Glutamatergic neuron (in vitro differentiated cells): ENCODE measurements around the gene MAPK7. TPM values are rescaled to one million over a fixed set of nuclear protein-coding genes. Genes with fewer than 3 reads are reported as not detected.

Source experiments
- DNase-seq: peaks from one replicate; pipeline ENCODE4 v3.0.0; 2022
- H3K27ac Mint-ChIP-seq: one replicate; pipeline ENCODE4 v1.8.0; 2020; ENCODE audit warnings: mild to moderate bottlenecking, mixed read lengths, inconsistent platforms; ENCODE audit not compliant: unreplicated experiment
- H3K27me3 Mint-ChIP-seq: one replicate; pipeline ENCODE4 v1.8.0; 2020; ENCODE audit warnings: mild to moderate bottlenecking, moderate library complexity, mixed read lengths, inconsistent platforms; ENCODE audit not compliant: unreplicated experiment
- H3K36me3 Mint-ChIP-seq: one replicate; pipeline ENCODE4 v1.8.0; 2020; ENCODE audit warnings: mild to moderate bottlenecking, mixed read lengths, inconsistent platforms; ENCODE audit not compliant: unreplicated experiment
- H3K4me1 Mint-ChIP-seq: one replicate; pipeline ENCODE4 v1.8.0; 2020; ENCODE audit warnings: mild to moderate bottlenecking, low read depth, mixed read lengths, inconsistent platforms; ENCODE audit not compliant: unreplicated experiment
- H3K4me3 Mint-ChIP-seq: one replicate; pipeline ENCODE4 v1.8.0; 2020; ENCODE audit warnings: mild to moderate bottlenecking, mixed read lengths, inconsistent platforms; ENCODE audit not compliant: unreplicated experiment
- H3K9me3 Mint-ChIP-seq: one replicate; pipeline ENCODE4 v1.8.0; 2020; ENCODE audit warnings: mild to moderate bottlenecking, moderate library complexity, mixed read lengths, inconsistent platforms; ENCODE audit not compliant: unreplicated experiment
- total RNA-seq: library from RNA; stranded (reverse); fragmentation: NEBNext Ultra II Directional; extraction: Animal tissue kit (Norgen Biotek cat#: 25700); gene quantifications from one replicate; pipeline ENCODE4 v1.2.1, GENCODE V29; 2021; ENCODE audit not compliant: unreplicated experiment
- TF ChIP-seq, protein P1 (sequence below): fragments of 200-600 bp; sonication (generic); IDR thresholded peaks from one replicate; pipeline ENCODE4 v1.5.0; 2021; ENCODE audit not compliant: partially characterized antibody, unreplicated experiment

MAPK7 gene
- total RNA-seq, 1 donor from 2014 or later, result 70.6 TPM

DNA sequence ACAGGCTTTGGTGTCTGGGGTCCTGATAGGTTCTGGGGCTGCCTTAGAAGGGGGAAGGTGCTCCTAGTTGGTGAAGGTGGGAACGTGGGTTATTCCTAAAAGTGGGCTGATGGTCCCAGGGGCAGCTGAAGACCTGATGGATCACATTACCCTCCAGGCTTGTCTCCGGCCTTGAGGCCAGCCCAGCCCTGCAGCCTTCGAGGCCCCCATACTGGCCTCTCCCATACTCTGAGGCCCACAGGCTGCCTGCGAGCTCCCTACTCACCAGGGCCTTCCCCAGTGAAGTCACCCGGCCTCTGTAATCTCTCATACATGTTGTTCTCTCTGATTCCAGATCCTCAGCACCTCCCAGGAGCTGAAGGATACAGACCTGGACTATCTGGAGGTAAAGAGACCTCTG is 35.5 kb downstream of the MAPK7 start:
- H3K4me3 Mint-ChIP-seq, result no peak overlapping the region
- H3K4me1 Mint-ChIP-seq, result peaks cover 19% of the 10 kb centered on the region
- H3K27ac Mint-ChIP-seq, result no peak overlapping the region
- TF ChIP-seq, protein P1, sequence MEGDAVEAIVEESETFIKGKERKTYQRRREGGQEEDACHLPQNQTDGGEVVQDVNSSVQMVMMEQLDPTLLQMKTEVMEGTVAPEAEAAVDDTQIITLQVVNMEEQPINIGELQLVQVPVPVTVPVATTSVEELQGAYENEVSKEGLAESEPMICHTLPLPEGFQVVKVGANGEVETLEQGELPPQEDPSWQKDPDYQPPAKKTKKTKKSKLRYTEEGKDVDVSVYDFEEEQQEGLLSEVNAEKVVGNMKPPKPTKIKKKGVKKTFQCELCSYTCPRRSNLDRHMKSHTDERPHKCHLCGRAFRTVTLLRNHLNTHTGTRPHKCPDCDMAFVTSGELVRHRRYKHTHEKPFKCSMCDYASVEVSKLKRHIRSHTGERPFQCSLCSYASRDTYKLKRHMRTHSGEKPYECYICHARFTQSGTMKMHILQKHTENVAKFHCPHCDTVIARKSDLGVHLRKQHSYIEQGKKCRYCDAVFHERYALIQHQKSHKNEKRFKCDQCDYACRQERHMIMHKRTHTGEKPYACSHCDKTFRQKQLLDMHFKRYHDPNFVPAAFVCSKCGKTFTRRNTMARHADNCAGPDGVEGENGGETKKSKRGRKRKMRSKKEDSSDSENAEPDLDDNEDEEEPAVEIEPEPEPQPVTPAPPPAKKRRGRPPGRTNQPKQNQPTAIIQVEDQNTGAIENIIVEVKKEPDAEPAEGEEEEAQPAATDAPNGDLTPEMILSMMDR, result no peak
- H3K27me3 Mint-ChIP-seq, result peaks cover 9% of the 10 kb centered on the region
- no peaks in the 10 kb centered on the region for H3K36me3 Mint-ChIP-seq
- DNase-seq, result no peak
- no peaks in the 10 kb centered on the region for H3K9me3 Mint-ChIP-seq

GRCh38 chr17:19414396-19415280 is 36.3 kb downstream of the MAPK7 start:
- peaks cover 14% of the 10 kb centered on the region for H3K4me1 Mint-ChIP-seq
- H3K27ac Mint-ChIP-seq, result no peak overlapping the region
- no peaks in the 10 kb centered on the region for H3K36me3 Mint-ChIP-seq
- TF ChIP-seq, protein P1, result no peak
- DNase-seq, result no peak
- peaks cover 9% of the 10 kb centered on the region for H3K27me3 Mint-ChIP-seq
- no peaks in the 10 kb centered on the region for H3K9me3 Mint-ChIP-seq
- H3K4me3 Mint-ChIP-seq, result no peak overlapping the region

DNA sequence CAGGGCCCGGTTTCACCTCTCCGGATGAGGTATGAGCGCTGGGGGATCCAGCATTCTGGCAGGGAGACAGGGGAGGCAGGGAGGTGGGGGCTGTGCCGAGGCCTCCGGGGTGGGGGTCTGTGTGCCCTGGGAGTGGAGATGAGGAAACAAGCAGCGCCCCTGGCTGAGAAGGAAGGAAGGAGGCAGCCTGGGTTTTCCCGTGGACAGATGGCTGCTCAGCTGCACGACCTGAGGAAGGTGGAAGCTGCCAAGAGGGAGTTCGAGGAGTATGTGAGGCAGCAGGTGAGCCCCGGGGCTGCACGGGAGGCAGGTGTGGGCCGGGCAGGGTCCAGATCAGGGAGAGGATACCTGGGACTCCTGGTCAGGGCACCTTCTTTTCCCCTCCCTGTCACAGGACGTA is 37.0 kb downstream of the MAPK7 start:
- peaks cover 9% of the 10 kb centered on the region for H3K4me1 Mint-ChIP-seq
- H3K4me3 Mint-ChIP-seq, result no peak overlapping the region
- H3K27ac Mint-ChIP-seq, result no peak overlapping the region
- H3K36me3 Mint-ChIP-seq, result no peaks in the 10 kb centered on the region
- H3K9me3 Mint-ChIP-seq, result no peaks in the 10 kb centered on the region
- H3K27me3 Mint-ChIP-seq, result peaks cover 9% of the 10 kb centered on the region
- no peak for DNase-seq
- TF ChIP-seq, protein P1, result no peak

DNA sequence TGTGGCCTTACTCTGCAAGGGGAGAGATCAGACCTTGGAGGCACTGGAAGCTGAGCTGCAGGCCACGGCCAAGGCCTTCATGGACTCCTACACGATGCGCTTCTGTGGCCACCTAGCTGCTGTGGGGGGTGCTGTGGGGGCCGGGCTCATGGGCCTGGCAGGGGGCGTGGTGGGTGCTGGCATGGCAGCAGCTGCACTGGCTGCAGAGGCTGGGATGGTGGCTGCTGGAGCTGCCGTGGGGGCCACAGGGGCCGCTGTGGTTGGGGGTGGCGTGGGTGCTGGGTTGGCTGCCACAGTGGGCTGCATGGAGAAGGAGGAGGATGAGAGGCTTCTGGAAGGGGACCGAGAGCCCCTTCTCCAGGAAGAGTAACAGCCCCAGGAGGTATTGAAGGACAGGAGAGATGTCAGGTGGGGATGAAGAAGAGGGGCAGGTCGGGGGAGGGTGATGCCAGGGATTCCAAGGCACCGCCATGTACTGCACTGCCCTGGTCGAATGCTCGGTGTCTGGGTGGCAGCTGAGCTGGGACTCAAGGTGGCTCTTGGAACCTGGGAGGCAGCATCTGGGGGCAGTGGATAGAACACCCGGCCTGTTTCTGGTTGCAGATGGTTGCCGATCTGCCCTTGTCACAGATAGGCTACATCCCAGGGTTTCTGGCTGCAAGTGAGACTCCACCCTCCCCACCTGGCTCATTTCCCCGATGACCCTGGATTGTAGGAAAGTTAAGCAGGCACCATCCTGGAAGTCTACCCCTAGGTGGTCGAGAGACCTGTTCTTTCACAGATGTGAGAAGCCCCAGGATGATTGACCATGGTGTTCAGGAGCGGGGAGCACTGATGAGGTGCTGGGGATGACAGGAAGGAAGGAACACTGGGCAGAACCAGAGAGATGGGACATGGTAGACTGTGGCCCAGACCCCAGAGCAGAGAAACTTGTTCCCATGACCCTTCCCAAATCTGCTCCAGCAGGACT is 37.8 kb downstream of the MAPK7 start:
- Mint-ChIP-seq H3K4me3 (no peak overlapping the region), H3K27ac (no peak overlapping the region), H3K9me3 (no peaks in the 10 kb centered on the region), H3K4me1 (peaks cover 4% of the 10 kb centered on the region), H3K36me3 (no peaks in the 10 kb centered on the region), H3K27me3 (peaks cover 5% of the 10 kb centered on the region)
- DNase-seq, result no peak
- TF ChIP-seq, protein P1, result no peak

DNA sequence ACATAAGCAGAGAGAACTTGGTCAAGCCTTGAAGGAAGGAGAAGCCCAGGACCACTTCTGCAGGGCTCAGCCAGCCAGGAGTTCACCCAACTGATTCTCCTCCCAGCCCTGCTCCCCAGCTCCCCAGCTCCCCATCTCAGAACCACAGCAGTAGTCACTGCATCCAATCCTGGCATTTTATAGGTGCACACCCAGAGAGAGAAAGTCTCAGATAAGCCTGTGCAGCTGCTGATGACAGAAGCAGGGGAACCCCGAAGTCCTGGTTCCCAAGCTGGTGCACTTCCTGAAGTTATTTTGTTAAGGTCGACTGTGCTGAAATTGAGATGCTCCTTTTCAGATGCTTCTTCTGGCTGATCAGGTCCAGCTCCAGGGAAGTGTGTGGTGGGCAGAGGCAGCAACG is 39.3 kb downstream of the MAPK7 start:
- no peaks in the 10 kb centered on the region for H3K9me3 Mint-ChIP-seq
- no peak for DNase-seq
- no peaks in the 10 kb centered on the region for H3K36me3 Mint-ChIP-seq
- TF ChIP-seq, protein P1, result no peak
- H3K4me3 Mint-ChIP-seq, result no peak overlapping the region
- H3K27me3 Mint-ChIP-seq, result peaks cover 4% of the 10 kb centered on the region
- H3K4me1 Mint-ChIP-seq, result no peaks in the 10 kb centered on the region
- H3K27ac Mint-ChIP-seq, result no peak overlapping the region
